ELF-1 (cell line): ENCODE measurements around the gene REM2.
"Not testable (repeated sequence)": the region's sequence is repeated elsewhere in the genome, so short reads cannot be mapped to it uniquely, and the experiment has no call there.

Source experiments
- DNase-seq: peaks from one replicate; pipeline ENCODE4 v3.0.0-alpha.2; 2016; ENCODE audit warnings: low read depth, low spot score

REM2 gene

GRCh38 chr14:22848351-22849164, 34.5 kb upstream of the REM2 start:
- DNase-seq, result peak; percentile 73

- no peak for DNase-seq
Measured at GRCh38 chr14:22849212-22849819, 33.7 kb upstream of the REM2 start.

GRCh38 chr14:22850944-22851764, 31.9 kb upstream of the REM2 start:
- peak; percentile 31 for DNase-seq

- not testable (repeated sequence) for DNase-seq
Measured at GRCh38 chr14:22852178-22852577, 30.8 kb upstream of the REM2 start.

- no peak for DNase-seq
Measured at GRCh38 chr14:22852599-22852939, 30.5 kb upstream of the REM2 start.

GRCh38 chr14:22852940-22853767, 29.9 kb upstream of the REM2 start:
- DNase-seq, result peak; percentile 94

- not testable (repeated sequence) for DNase-seq
Measured at GRCh38 chr14:22854296-22854695, 28.7 kb upstream of the REM2 start.

GRCh38 chr14:22854963-22855724, 27.9 kb upstream of the REM2 start:
- DNase-seq, result no peak

- no peak for DNase-seq
Measured at GRCh38 chr14:22856428-22856827, 26.6 kb upstream of the REM2 start.

GRCh38 chr14:22860377-22860776, 22.6 kb upstream of the REM2 start:
- DNase-seq, result not testable (repeated sequence)

- DNase-seq, result no peak
Measured at GRCh38 chr14:22861651-22862050, 21.4 kb upstream of the REM2 start.

- DNase-seq, result no peak
Measured at GRCh38 chr14:22864979-22865378, 18.0 kb upstream of the REM2 start.

- peak; percentile 78 for DNase-seq
Measured at GRCh38 chr14:22865424-22866405, 17.3 kb upstream of the REM2 start.

GRCh38 chr14:22866874-22867273, 16.1 kb upstream of the REM2 start:
- no peak for DNase-seq

- DNase-seq, result no peak
Measured at GRCh38 chr14:22870811-22871223, 12.2 kb upstream of the REM2 start.

- DNase-seq, result peak; percentile 96
Measured at GRCh38 chr14:22871224-22872032, 11.6 kb upstream of the REM2 start, which contains the start of gene LRP10. Gene LRP10 (plus strand): TSS chr14:22871740. CDS start chr14:22872304, 564 bp downstream.

GRCh38 chr14:22872033-22872832, 10.8 kb upstream of the REM2 start:
- peak; percentile 94 for DNase-seq
